ENCODE measurements around the gene IL4R. TPM values are rescaled to one million over a fixed set of nuclear protein-coding genes. Genes with fewer than 3 reads are reported as not detected.

The IL4R gene
- total RNA-seq, 1 experiment from 2014 or later: 28.6 TPM

- Histone ChIP-seq H4K5ac (ENCODE audit: insufficient read length, low read depth, low read length) (peak overlapping the region; percentile 55), H3K14ac (ENCODE audit: insufficient read depth, low read length) (no peak overlapping the region; the same call in 1 of the 2 replicates), H2AFZ (ENCODE audit: low read length) (no peak overlapping the region), H3K4ac (ENCODE audit: low read depth, low read length) (no peak overlapping the region), H3K23me2 (ENCODE audit: insufficient read length, low read depth, low read length, poor library complexity, severe bottlenecking) (no peaks in the 10 kb centered on the region), H2BK20ac (ENCODE audit: low read depth, low read length, poor library complexity, severe bottlenecking) (no peak overlapping the region), H4K91ac (ENCODE audit: insufficient read length, low read depth, low read length) (peak overlapping the region; percentile 31), H3K9ac (ENCODE audit: extremely low read depth, insufficient read length, low read length) (no peak overlapping the region), H3K18ac (ENCODE audit: insufficient read length, low read depth, low read length) (peak overlapping the region; percentile 65), H4K8ac (replicated peaks; ENCODE audit: insufficient read length, low read depth, low read length) (no peak overlapping the region), H3K27me3 (ENCODE audit: insufficient read depth, low read length) (no peaks in the 10 kb centered on the region), H3K79me1 (ENCODE audit: insufficient read depth, low read depth, low read length, poor library complexity, severe bottlenecking) (no peaks in the 10 kb centered on the region), H4K20me1 (ENCODE audit: control insufficient read depth, insufficient read depth, insufficient read length) (no peaks in the 10 kb centered on the region), H3K23ac (ENCODE audit: insufficient read length, low read depth, low read length) (no peak overlapping the region), H3K79me2 (ENCODE audit: insufficient read depth, low read length) (peaks cover 3% of the 10 kb centered on the region; the same call in 1 of the 2 replicates), H3T11ph (ENCODE audit: low read length) (no peak overlapping the region), H3K9me3 (ENCODE audit: control insufficient read depth, low read depth, low read length) (no peaks in the 10 kb centered on the region), H2BK120ac (ENCODE audit: low read depth, low read length, poor library complexity, severe bottlenecking) (no peak overlapping the region), H3K4me1 (ENCODE audit: insufficient read depth, low read length) (peaks cover 9% of the 10 kb centered on the region; the same call in 1 of the 2 replicates), H3K4me2 (ENCODE audit: insufficient read depth, insufficient read length, low read length) (no peak overlapping the region), H2BK12ac (ENCODE audit: insufficient read length, low read depth, low read length) (peak overlapping the region; percentile 59), H3K27ac (ENCODE audit: insufficient read length, low read depth, low read length) (peak overlapping the region; percentile 65), H2AK5ac (ENCODE audit: insufficient read length, low read length) (no peak overlapping the region), H3K56ac (ENCODE audit: insufficient read length, low read depth, low read length) (no peak overlapping the region), H2BK15ac (ENCODE audit: low read depth, low read length) (no peak overlapping the region), H2BK5ac (ENCODE audit: insufficient read length, low read length) (peak overlapping the region; percentile 85)
- no peak for DNase-seq
- peaks cover 46 to 57% of the 10 kb centered on the region in 2 experiments for H3K4me1 Mint-ChIP-seq
- no peak for TF ChIP-seq CTCF (conservative IDR thresholded peaks at IDR 0.05)
- H3K4me3 Mint-ChIP-seq: peak overlapping the region in 1 of 2 experiments; percentile 44; a peak in 1 of 5 replicates
- no CpG with 5 or more reads among the region's 6 CpGs for WGBS (ENCODE audit: extremely low coverage, insufficient read length, low lambda C conversion rate)
- peak overlapping the region; percentile 62 to 93 (median 81); a peak in 6 of 7 replicates for H3K27ac Mint-ChIP-seq
- peaks cover 5 to 6% (median 6%) of the 10 kb centered on the region in 3 experiments; a peak in 5 of 7 replicates for H3K36me3 Mint-ChIP-seq (ENCODE audit: insufficient read depth in 1 of 3, low read depth in 3 of 3)
- no peaks in the 10 kb centered on the region for H3K9me3 Mint-ChIP-seq
- H3K27me3 Mint-ChIP-seq (ENCODE audit: low read depth): no peaks in the 10 kb centered on the region
Measured at GRCh38 chr16:27326251-27326650, 12.5 kb downstream of the IL4R start.
